ENCODE measurements around the gene REV3L. TPM values are rescaled to one million over a fixed set of nuclear protein-coding genes. Genes with fewer than 3 reads are reported as not detected.

REV3L gene
- total RNA-seq, 1 donor from 2014 or later: 37.5 TPM

GRCh38 chr6:111490067-111490466, 7.0 kb upstream of the REV3L start:
- Histone ChIP-seq H3K27ac (no peak overlapping the region), H3K9me3 (no peaks in the 10 kb centered on the region), H3K36me3 (peaks cover 2% of the 10 kb centered on the region), H3K27me3 (no peaks in the 10 kb centered on the region), H3K4me1 (peaks cover 6% of the 10 kb centered on the region), H3K4me3 (no peak overlapping the region)
- no peak for TF ChIP-seq CTCF (IDR thresholded peaks at IDR 0.05)
- ATAC-seq (no peak), DNase-seq (no peak)
- intact Hi-C loops (cut with DNase I): no loop called here

GRCh38 chr6:111487661-111488060, 4.6 kb upstream of the REV3L start:
- no peak for ATAC-seq
- Histone ChIP-seq H3K9me3 (no peaks in the 10 kb centered on the region), H3K4me3 (no peak overlapping the region), H3K4me1 (peaks cover 13% of the 10 kb centered on the region), H3K27ac (no peak overlapping the region), H3K27me3 (no peaks in the 10 kb centered on the region), H3K36me3 (peaks cover 2% of the 10 kb centered on the region)
- intact Hi-C loops (cut with DNase I): loop anchor here (10.0 kb wide), 1 partner anchor 117 kb away; the partner anchor contains the start of gene TRAF3IP2
- no peak for DNase-seq
- TF ChIP-seq CTCF (IDR thresholded peaks at IDR 0.05): no peak

GRCh38 chr6:111486921-111487320, 3.9 kb upstream of the REV3L start:
- Histone ChIP-seq H3K36me3 (peaks cover 2% of the 10 kb centered on the region), H3K27ac (no peak overlapping the region), H3K27me3 (no peaks in the 10 kb centered on the region), H3K9me3 (no peaks in the 10 kb centered on the region), H3K4me3 (no peak overlapping the region), H3K4me1 (peaks cover 13% of the 10 kb centered on the region)
- TF ChIP-seq CTCF (IDR thresholded peaks at IDR 0.05): no peak
- intact Hi-C loops (cut with DNase I): loop anchor here (10.0 kb wide), 1 partner anchor 118 kb away; the partner anchor contains the start of gene TRAF3IP2
- ATAC-seq (no peak), DNase-seq (no peak)

GRCh38 chr6:111486475-111486874, 3.5 kb upstream of the REV3L start:
- Histone ChIP-seq H3K27ac (no peak overlapping the region), H3K4me3 (no peak overlapping the region), H3K36me3 (peaks cover under 1% of the 10 kb centered on the region), H3K9me3 (no peaks in the 10 kb centered on the region), H3K27me3 (no peaks in the 10 kb centered on the region), H3K4me1 (peaks cover 15% of the 10 kb centered on the region)
- intact Hi-C loops (cut with DNase I): loop anchor here (10.0 kb wide), 1 partner anchor 118 kb away; the partner anchor contains the start of gene TRAF3IP2
- no peak for TF ChIP-seq CTCF (IDR thresholded peaks at IDR 0.05)
- DNase-seq (no peak), ATAC-seq (no peak)

GRCh38 chr6:111485342-111485741, 2.3 kb upstream of the REV3L start:
- ATAC-seq (no peak), DNase-seq (no peak)
- Histone ChIP-seq H3K9me3 (no peaks in the 10 kb centered on the region), H3K27me3 (no peaks in the 10 kb centered on the region), H3K27ac (peak overlapping the region; percentile 97), H3K36me3 (no peaks in the 10 kb centered on the region), H3K4me3 (peak overlapping the region; percentile 71), H3K4me1 (peaks cover 23% of the 10 kb centered on the region)
- TF ChIP-seq CTCF (IDR thresholded peaks at IDR 0.05): no peak
- intact Hi-C loops (cut with DNase I): loop anchor here (10.0 kb wide), 1 partner anchor 119 kb away; the partner anchor contains the start of gene TRAF3IP2

- Histone ChIP-seq H3K9me3 (no peaks in the 10 kb centered on the region), H3K4me3 (peak overlapping the region; percentile 71), H3K27me3 (no peaks in the 10 kb centered on the region), H3K4me1 (peaks cover 23% of the 10 kb centered on the region), H3K27ac (peak overlapping the region; percentile 97), H3K36me3 (no peaks in the 10 kb centered on the region)
- no peak for TF ChIP-seq CTCF (IDR thresholded peaks at IDR 0.05)
- DNase-seq: no peak
- intact Hi-C loops (cut with DNase I): loop anchor here (10.0 kb wide), 1 partner anchor 120 kb away; the partner anchor contains the start of gene TRAF3IP2
- ATAC-seq: no peak
Observed at GRCh38 chr6:111484633-111484930, 1.6 kb upstream of the REV3L start.

All from upper lobe of right lung (tissue), 1 donor.